Endothelial cell of umbilical vein (primary cell): Measurements from ENCODE around the gene CBLN3. TPM values are rescaled to one million over a fixed set of nuclear protein-coding genes. Genes with fewer than 3 reads are reported as not detected.

Experiments used
- BruUV-seq: library from RNA; stranded (reverse); fragments of 400-500 nt; replicated peaks from 2 replicates; lab custom pipeline; 2021; lab: Mats Ljungman, UMichigan
- CTCF ChIA-PET: fragments of 300-600, 350-600 bp; sonication (Branson Sonifier 250); formaldehyde crosslinking; loops from one replicate; lab custom pipeline; 2021; ENCODE audit warnings: antibody characterized with exemption, inconsistent platforms; lab: Charles Lee
- POLR2A ChIA-PET: fragments of 300-600, 350-600 bp; sonication (Branson Sonifier 250); formaldehyde crosslinking; loops from one replicate; lab custom pipeline; 2021; ENCODE audit warnings: antibody characterized with exemption, inconsistent platforms; lab: Charles Lee
- DNase-seq: peaks from one replicate; pipeline ENCODE4 v3.0.0-alpha.2; 2011; ENCODE audit warnings: low read depth, low spot score
- FAIRE-seq: peaks from 2 replicates; lab custom pipeline; 2011; peaks lifted over from hg19 to GRCh38; lab: Jason Lieb, UNC
- H2AFZ ChIP-seq: 2 replicates; pipeline ENCODE4 v1.6.0; 2012; ENCODE audit warnings: low read depth, low read length, control low read depth, inconsistent platforms
- H3K27ac ChIP-seq: 2 replicates; pipeline ENCODE4 v1.5.1; 2011; ENCODE audit warnings: low read depth, mild to moderate bottlenecking, control low read depth, low read length, moderate library complexity; ENCODE audit not compliant: insufficient read depth
- H3K27me3 ChIP-seq, 2 experiments: 2 replicates each; pipeline versions ENCODE4 v1.6.0 to v1.6.1; 2011; ENCODE audit warnings: low read length in 2 of 2, mixed read lengths in 1 of 2; ENCODE audit not compliant: control insufficient read depth in 2 of 2, insufficient read depth in 2 of 2
- H3K36me3 ChIP-seq, 2 experiments: 2 replicates in 1 of 2; 3 replicates in 1 of 2; pipeline ENCODE4 v1.5.1; 2011; ENCODE audit warnings: low read length in 2 of 2, mild to moderate bottlenecking in 1 of 2, moderate library complexity in 1 of 2; ENCODE audit not compliant: control insufficient read depth in 2 of 2, insufficient read depth in 2 of 2; ENCODE audit errors: extremely low read depth in 1 of 2
- H3K4me1 ChIP-seq: 3 replicates; pipeline ENCODE4 v1.5.1; 2011; ENCODE audit warnings: mild to moderate bottlenecking, low read length; ENCODE audit not compliant: control insufficient read depth, insufficient read depth; ENCODE audit errors: extremely low read depth
- H3K4me2 ChIP-seq: 2 replicates; pipeline ENCODE4 v1.6.1; 2011; ENCODE audit warnings: low read length, control low read depth, mixed read lengths; ENCODE audit not compliant: insufficient read depth
- H3K4me3 ChIP-seq, 3 experiments: fragments of 200-600 bp in 1 of 3; sonication (generic), shearing (Covaris generic) in 1 of 3; replicated peaks in 1 of 3; 2 replicates each; pipeline ENCODE4 v1.5.1; 2011 to 2016; ENCODE audit warnings: control low read depth in 3 of 3, low read length in 3 of 3, mild to moderate bottlenecking in 2 of 3, inconsistent platforms in 1 of 3, low read depth in 1 of 3, moderate library complexity in 1 of 3; ENCODE audit not compliant: insufficient read depth in 1 of 3
- H3K79me2 ChIP-seq: 2 replicates; pipeline ENCODE4 v1.6.0; 2012; ENCODE audit warnings: low read length, inconsistent platforms; ENCODE audit not compliant: control insufficient read depth, insufficient read depth
- H3K9ac ChIP-seq: replicated peaks from 2 replicates; pipeline ENCODE3; 2011; ENCODE audit warnings: low read length, control low read depth; ENCODE audit not compliant: insufficient read depth; ENCODE audit errors: extremely low read depth
- H3K9me1 ChIP-seq: replicated peaks from 3 replicates; pipeline ENCODE4 v1.6.0; 2011; ENCODE audit warnings: mild to moderate bottlenecking, low read length; ENCODE audit not compliant: control insufficient read depth, insufficient read depth; ENCODE audit errors: extremely low read depth
- H3K9me3 ChIP-seq: replicated peaks from 2 replicates; pipeline ENCODE4 v1.5.1; 2012; ENCODE audit warnings: low read length, inconsistent platforms; ENCODE audit not compliant: control insufficient read depth, insufficient read depth
- H4K20me1 ChIP-seq: replicated peaks from 2 replicates; pipeline ENCODE3; 2011; ENCODE audit warnings: mild to moderate bottlenecking, low read length; ENCODE audit not compliant: control insufficient read depth, insufficient read depth; ENCODE audit errors: extremely low read depth
- EZH2 ChIP-seq: IDR thresholded peaks from 2 replicates; pipeline ENCODE4 v1.6.1; 2012; ENCODE audit warnings: borderline replicate concordance, low read depth, mild to moderate bottlenecking, moderate library complexity, low read length, inconsistent platforms; ENCODE audit not compliant: severe bottlenecking
- FOS ChIP-seq: IDR thresholded peaks from 2 replicates; pipeline ENCODE4 v1.6.1; 2011; ENCODE audit warnings: mild to moderate bottlenecking, low read length, moderate library complexity, borderline replicate concordance; ENCODE audit not compliant: insufficient read depth
- GATA2 ChIP-seq: IDR thresholded peaks from 2 replicates; pipeline ENCODE4 v1.7.0; 2011; ENCODE audit warnings: low read depth, mild to moderate bottlenecking, moderate library complexity, mixed read lengths, low read length; ENCODE audit not compliant: insufficient read length, insufficient read depth
- JUN ChIP-seq: IDR thresholded peaks from 2 replicates; pipeline ENCODE4 v1.6.1; 2011; ENCODE audit warnings: borderline replicate concordance, low read depth; ENCODE audit not compliant: insufficient read length, insufficient read depth
- MYC ChIP-seq: IDR thresholded peaks from one replicate; pipeline ENCODE4 v1.6.1; 2011; ENCODE audit warnings: mild to moderate bottlenecking, low read depth, low read length
- POLR2A ChIP-seq: IDR thresholded peaks from 2 replicates; pipeline ENCODE4 v1.6.1; 2012; ENCODE audit warnings: low read depth, mild to moderate bottlenecking, control low read depth, low read length
- POLR2AphosphoS5 ChIP-seq: IDR thresholded peaks from 2 replicates; pipeline ENCODE4 v1.6.1; 2012; ENCODE audit warnings: low read depth, mild to moderate bottlenecking, control low read depth, low read length, moderate library complexity; ENCODE audit not compliant: insufficient read depth
- dilution Hi-C: fragments of 300-500 bp; cut with MboI; formaldehyde crosslinking; loops from one replicate; pipeline ENCODE4 v1.15.0; 2019; ENCODE audit warnings: low sequenced_read_pairs; ENCODE audit not compliant: extremely low pct_ligation_motif_present
- intact Hi-C: fragments of 100-400 bp; cut with micrococcal nuclease; formaldehyde crosslinking; loops from one replicate; pipeline ENCODE4 v1.10.0; 2022
- polyA plus RNA-seq, 4 experiments: library from polyadenylated mRNA; depleted of rRNA in 3 of 4; stranded (reverse) in 3 of 4; unstranded in 1 of 4; fragments of >200 nt; gene quantifications; 2 replicates each; pipeline versions ENCODE4 v1.2.1 to v1.2.3, GENCODE V29; 2011 to 2012; ENCODE audit warnings: missing spikeins in 1 of 4
- total RNA-seq: library from RNA; stranded (reverse); gene quantifications from 2 replicates; pipeline ENCODE4 v1.2.3, GENCODE V29; 2021
- TF ChIP-seq, protein P1 (sequence below), 2 donors: IDR thresholded peaks; 1 replicate in 1 of 2; 2 replicates in 1 of 2; pipeline ENCODE4 v1.5.1; 2011; ENCODE audit warnings: low read length in 2 of 2, mild to moderate bottlenecking in 2 of 2, moderate library complexity in 2 of 2, control low read depth in 1 of 2, inconsistent platforms in 1 of 2, low read depth in 1 of 2; ENCODE audit not compliant: insufficient read depth in 1 of 2; ENCODE audit errors: extremely low read depth in 1 of 2
- TF ChIP-seq, protein P2 (sequence below): IDR thresholded peaks from 2 replicates; pipeline ENCODE4 v1.6.1; 2011; ENCODE audit not compliant: insufficient read depth, insufficient read length

Gene CBLN3
- total and polyA plus RNA-seq, 2 donors (not counting 3 experiments of a cell fraction or from before 2014, with no cell fraction given) = 7.9 to 8.6 TPM

DNA sequence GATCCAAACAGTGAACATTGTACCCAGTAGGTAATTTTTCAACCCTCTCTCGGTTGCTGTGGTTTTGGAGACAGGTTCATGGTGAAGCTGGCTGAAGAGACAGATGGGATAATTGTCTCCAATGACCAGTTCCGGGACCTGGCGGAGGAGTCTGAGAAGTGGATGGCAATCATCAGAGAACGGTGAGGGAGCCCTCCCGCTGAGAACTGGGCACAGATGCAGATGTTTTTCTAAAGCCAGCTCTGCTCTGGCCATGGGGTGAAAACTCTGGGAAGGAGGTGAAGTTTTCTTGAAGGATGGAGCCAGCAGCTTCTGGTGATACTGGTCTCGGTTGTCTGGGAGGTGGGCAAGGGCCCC is 6.5 kb upstream of the CBLN3 start:
- TF ChIP-seq POLR2AphosphoS5 (no peak), POLR2A (no peak), GATA2 (no peak)
- no peaks in the 10 kb centered on the region for H4K20me1 ChIP-seq
- H3K27ac ChIP-seq = peak overlapping the region; percentile 75
- no peak overlapping the region for H2AFZ ChIP-seq
- H3K4me2 ChIP-seq = no peak overlapping the region
- dilution Hi-C loops = no loop called here
- no peak for DNase-seq
- no peaks in the 10 kb centered on the region for H3K9me1 ChIP-seq
- peaks cover 13 to 37% of the 10 kb centered on the region in 2 experiments for H3K36me3 ChIP-seq
- POLR2A ChIA-PET = interaction anchor here (0.6 to 2.4 kb wide), 4 partner anchors 11 to 104 kb away, joined by 3 to 7 read pairs (median 5); no protein-coding TSS in a partner anchor
- H3K9me3 ChIP-seq = no peaks in the 10 kb centered on the region
- no TSS peak for BruUV-seq
- CTCF ChIA-PET = interaction anchor here (0.7 to 10.2 kb wide), 27 partner anchors 8 to 378 kb away, joined by 3 to 811 read pairs (median 5); partner anchors contain the start of genes ADCY4, CIDEB, LTB4R and LTB4R2
- H3K79me2 ChIP-seq = peaks cover 15% of the 10 kb centered on the region
- H3K4me3 ChIP-seq = no peak overlapping the region
- peak; percentile 4 for FAIRE-seq
- H3K9ac ChIP-seq = peak overlapping the region; percentile 14
- peaks cover 45% of the 10 kb centered on the region for H3K4me1 ChIP-seq
- intact Hi-C loops = loop anchor here (1.0 kb wide), 5 partner anchors 71 to 194 kb away; partner anchors contain the start of gene TINF2
- no peaks in the 10 kb centered on the region for H3K27me3 ChIP-seq

DNA sequence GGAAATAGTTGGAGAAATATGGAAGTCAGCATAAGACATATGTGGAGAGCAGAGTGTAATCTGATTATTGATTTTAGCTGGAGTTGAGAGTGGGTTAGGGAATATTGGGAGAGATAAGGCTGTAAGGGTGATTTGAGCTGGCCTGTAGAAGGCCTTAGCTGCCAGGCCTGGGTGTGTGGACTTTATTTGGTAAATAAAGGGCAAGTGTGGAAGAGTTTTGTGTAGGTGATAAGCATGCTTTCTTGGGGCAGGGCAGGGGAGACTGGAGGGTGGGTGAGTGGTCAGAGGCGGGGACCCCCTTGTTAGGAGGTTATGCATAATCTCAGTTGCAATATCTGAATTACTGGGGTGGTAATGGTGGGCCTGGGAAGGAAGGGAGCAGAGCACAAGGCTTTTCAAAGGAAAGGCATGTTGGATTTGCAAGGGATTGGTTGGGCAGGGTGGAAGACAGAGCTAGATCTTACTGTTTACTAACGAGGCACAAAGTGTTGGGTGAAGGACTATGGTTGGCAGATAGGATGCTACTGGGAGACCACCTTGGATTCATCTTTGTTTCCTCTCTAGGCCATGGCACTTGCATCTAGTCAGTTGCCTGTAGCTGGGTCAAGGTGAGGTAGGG is 5.8 kb upstream of the CBLN3 start:
- CTCF ChIA-PET = interaction anchor here (1.0 to 10.2 kb wide), 13 partner anchors 8 to 164 kb away, joined by 3 to 811 read pairs (median 5); partner anchors contain the start of genes ADCY4, RABGGTA and RIPK3
- no peak for FAIRE-seq
- Histone ChIP-seq H3K4me2 (no peak overlapping the region), H3K79me2 (peaks cover 22% of the 10 kb centered on the region), H3K9me3 (no peaks in the 10 kb centered on the region), H3K4me3 (no peak overlapping the region), H3K27me3 (no peaks in the 10 kb centered on the region), H3K36me3 (peaks cover 13 to 35% of the 10 kb centered on the region in 2 experiments), H3K27ac (no peak overlapping the region), H3K9me1 (no peaks in the 10 kb centered on the region), H3K4me1 (peaks cover 49% of the 10 kb centered on the region), H2AFZ (no peak overlapping the region), H3K9ac (no peak overlapping the region), H4K20me1 (no peaks in the 10 kb centered on the region)
- no peak for DNase-seq
- POLR2A ChIA-PET = interaction anchor here (0.6 to 2.4 kb wide), 3 partner anchors 10 to 103 kb away, joined by 3 to 7 read pairs (median 7); no protein-coding TSS in a partner anchor
- intact Hi-C loops (no loop called here), dilution Hi-C loops (no loop called here)
- no TSS peak for BruUV-seq
- TF ChIP-seq GATA2 = no peak
- no peak for TF ChIP-seq POLR2AphosphoS5
- no peak for TF ChIP-seq MYC
- no peak for TF ChIP-seq JUN
- TF ChIP-seq EZH2 = no peak
- TF ChIP-seq, protein P1, sequence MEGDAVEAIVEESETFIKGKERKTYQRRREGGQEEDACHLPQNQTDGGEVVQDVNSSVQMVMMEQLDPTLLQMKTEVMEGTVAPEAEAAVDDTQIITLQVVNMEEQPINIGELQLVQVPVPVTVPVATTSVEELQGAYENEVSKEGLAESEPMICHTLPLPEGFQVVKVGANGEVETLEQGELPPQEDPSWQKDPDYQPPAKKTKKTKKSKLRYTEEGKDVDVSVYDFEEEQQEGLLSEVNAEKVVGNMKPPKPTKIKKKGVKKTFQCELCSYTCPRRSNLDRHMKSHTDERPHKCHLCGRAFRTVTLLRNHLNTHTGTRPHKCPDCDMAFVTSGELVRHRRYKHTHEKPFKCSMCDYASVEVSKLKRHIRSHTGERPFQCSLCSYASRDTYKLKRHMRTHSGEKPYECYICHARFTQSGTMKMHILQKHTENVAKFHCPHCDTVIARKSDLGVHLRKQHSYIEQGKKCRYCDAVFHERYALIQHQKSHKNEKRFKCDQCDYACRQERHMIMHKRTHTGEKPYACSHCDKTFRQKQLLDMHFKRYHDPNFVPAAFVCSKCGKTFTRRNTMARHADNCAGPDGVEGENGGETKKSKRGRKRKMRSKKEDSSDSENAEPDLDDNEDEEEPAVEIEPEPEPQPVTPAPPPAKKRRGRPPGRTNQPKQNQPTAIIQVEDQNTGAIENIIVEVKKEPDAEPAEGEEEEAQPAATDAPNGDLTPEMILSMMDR (IDR thresholded peaks at IDR 0.05; ENCODE audit: extremely low read depth in 1 of 2, insufficient read depth in 1 of 2, low read depth in 1 of 2, low read length in 2 of 2) = no peak
- no peak for TF ChIP-seq POLR2A
- no peak for TF ChIP-seq FOS
- TF ChIP-seq, protein P2, sequence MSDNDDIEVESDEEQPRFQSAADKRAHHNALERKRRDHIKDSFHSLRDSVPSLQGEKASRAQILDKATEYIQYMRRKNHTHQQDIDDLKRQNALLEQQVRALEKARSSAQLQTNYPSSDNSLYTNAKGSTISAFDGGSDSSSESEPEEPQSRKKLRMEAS = no peak
